ENCODE results near the gene PLK2.

DNA sequence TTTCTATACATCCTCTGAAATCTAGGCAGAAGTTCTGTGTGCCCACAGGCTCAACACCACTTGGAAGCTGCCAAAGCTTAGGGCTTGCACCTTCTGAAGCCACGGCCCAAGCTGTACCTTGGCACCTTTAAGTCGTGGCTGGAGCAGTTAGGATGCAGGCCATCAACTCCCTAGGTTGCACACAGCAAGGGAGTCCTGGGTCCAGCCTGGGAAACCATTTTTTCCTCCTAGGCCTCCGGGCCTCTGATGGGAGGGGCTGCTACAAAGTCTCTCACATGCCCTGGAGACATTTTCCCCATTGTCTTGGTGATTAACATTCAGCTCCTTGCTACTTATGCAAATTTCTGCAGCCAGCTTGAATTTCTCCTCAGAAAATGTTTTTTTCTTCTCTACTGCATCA is 15.5 kb upstream of the PLK2 start:
- TF ChIP-seq, protein P1, sequence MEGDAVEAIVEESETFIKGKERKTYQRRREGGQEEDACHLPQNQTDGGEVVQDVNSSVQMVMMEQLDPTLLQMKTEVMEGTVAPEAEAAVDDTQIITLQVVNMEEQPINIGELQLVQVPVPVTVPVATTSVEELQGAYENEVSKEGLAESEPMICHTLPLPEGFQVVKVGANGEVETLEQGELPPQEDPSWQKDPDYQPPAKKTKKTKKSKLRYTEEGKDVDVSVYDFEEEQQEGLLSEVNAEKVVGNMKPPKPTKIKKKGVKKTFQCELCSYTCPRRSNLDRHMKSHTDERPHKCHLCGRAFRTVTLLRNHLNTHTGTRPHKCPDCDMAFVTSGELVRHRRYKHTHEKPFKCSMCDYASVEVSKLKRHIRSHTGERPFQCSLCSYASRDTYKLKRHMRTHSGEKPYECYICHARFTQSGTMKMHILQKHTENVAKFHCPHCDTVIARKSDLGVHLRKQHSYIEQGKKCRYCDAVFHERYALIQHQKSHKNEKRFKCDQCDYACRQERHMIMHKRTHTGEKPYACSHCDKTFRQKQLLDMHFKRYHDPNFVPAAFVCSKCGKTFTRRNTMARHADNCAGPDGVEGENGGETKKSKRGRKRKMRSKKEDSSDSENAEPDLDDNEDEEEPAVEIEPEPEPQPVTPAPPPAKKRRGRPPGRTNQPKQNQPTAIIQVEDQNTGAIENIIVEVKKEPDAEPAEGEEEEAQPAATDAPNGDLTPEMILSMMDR (IDR thresholded peaks at IDR 0.05; ENCODE audit: low read depth, low read length), result no peak
- no peak for TF ChIP-seq EZH2phosphoT487 (IDR thresholded peaks at IDR 0.05; ENCODE audit: low read depth)
